Measurements from ENCODE around the gene ZBTB40.

The ZBTB40 gene

GRCh38 chr1:22547186-22547817 is 95.7 kb downstream of the ZBTB40 start:
- H3K4me3 ChIP-seq (ENCODE audit: low read depth, low read length) = no peak overlapping the region
- TF ChIP-seq CTCF (IDR thresholded peaks at IDR 0.05; ENCODE audit: low read depth, low read length, missing control alignments) = no peak
- DNase-seq (ENCODE audit: low read depth) = no peak

- no peak overlapping the region for H3K4me3 ChIP-seq (ENCODE audit: low read depth, low read length)
- TF ChIP-seq CTCF (IDR thresholded peaks at IDR 0.05; ENCODE audit: low read depth, low read length, missing control alignments) = no peak
- no peak for DNase-seq (ENCODE audit: low read depth)
Observed at GRCh38 chr1:22547818-22548462, 96.3 kb downstream of the ZBTB40 start.

GRCh38 chr1:22550021-22550420 is 98.4 kb downstream of the ZBTB40 start:
- H3K4me3 ChIP-seq (ENCODE audit: low read depth, low read length) = no peak overlapping the region
- TF ChIP-seq CTCF (IDR thresholded peaks at IDR 0.05; ENCODE audit: low read depth, low read length, missing control alignments) = no peak
- no peak for DNase-seq (ENCODE audit: low read depth)

- DNase-seq (ENCODE audit: low read depth) = no peak
- H3K4me3 ChIP-seq (ENCODE audit: low read depth, low read length) = no peak overlapping the region
- TF ChIP-seq CTCF (IDR thresholded peaks at IDR 0.05; ENCODE audit: low read depth, low read length, missing control alignments) = no peak
Observed at GRCh38 chr1:22551591-22551990, 99.9 kb downstream of the ZBTB40 start.

GRCh38 chr1:22552021-22552420 is 100.4 kb downstream of the ZBTB40 start:
- TF ChIP-seq CTCF (IDR thresholded peaks at IDR 0.05; ENCODE audit: low read depth, low read length, missing control alignments) = no peak
- H3K4me3 ChIP-seq (ENCODE audit: low read depth, low read length) = no peak overlapping the region
- DNase-seq (ENCODE audit: low read depth) = no peak

GRCh38 chr1:22553104-22553880 is 101.6 kb downstream of the ZBTB40 start:
- no peak for TF ChIP-seq CTCF (IDR thresholded peaks at IDR 0.05; ENCODE audit: low read depth, low read length, missing control alignments)
- H3K4me3 ChIP-seq (ENCODE audit: low read depth, low read length) = no peak overlapping the region
- no peak for DNase-seq (ENCODE audit: low read depth)
